ENCODE results near the gene BRAT1.
A peak's percentile ranks its signal among the peaks of the same experiment; 100 is the strongest.
"Not testable (repeated sequence)": the region's sequence is repeated elsewhere in the genome, so short reads cannot be mapped to it uniquely, and the experiment has no call there.

BRAT1 gene

GRCh38 chr7:2537981-2538851 lies 17.1 kb downstream of the BRAT1 start:
- Mint-ChIP-seq H3K9me3 (no peaks in the 10 kb centered on the region), H3K4me1 (peaks cover 4% of the 10 kb centered on the region), H3K4me3 (peak overlapping the region in 1 of 2 donors; percentile 24), H3K27ac (peak overlapping the region in 1 of 2 donors; percentile 83), H3K27me3 (no peaks in the 10 kb centered on the region)
- no peak for DNase-seq
- ATAC-seq, result peak; percentile 11

- H3K27ac Mint-ChIP-seq, H3K4me1 Mint-ChIP-seq, DNase-seq, H3K9me3 Mint-ChIP-seq, ATAC-seq, H3K27me3 Mint-ChIP-seq, H3K4me3 Mint-ChIP-seq: not testable (repeated sequence)
Measured at GRCh38 chr7:2535872-2536627, 19.3 kb downstream of the BRAT1 start.

GRCh38 chr7:2534214-2534613 lies 21.1 kb downstream of the BRAT1 start:
- not testable (repeated sequence) for H3K27me3 Mint-ChIP-seq, H3K4me3 Mint-ChIP-seq, DNase-seq, H3K27ac Mint-ChIP-seq, H3K9me3 Mint-ChIP-seq, ATAC-seq
- peaks cover 28% of the 10 kb centered on the region for H3K4me1 Mint-ChIP-seq

- not testable (repeated sequence) for H3K27ac Mint-ChIP-seq, H3K9me3 Mint-ChIP-seq, DNase-seq, H3K27me3 Mint-ChIP-seq, ATAC-seq, H3K4me3 Mint-ChIP-seq
- H3K4me1 Mint-ChIP-seq, result peaks cover 34% of the 10 kb centered on the region
Measured at GRCh38 chr7:2533566-2533965, 21.8 kb downstream of the BRAT1 start.

GRCh38 chr7:2532816-2533215 lies 22.5 kb downstream of the BRAT1 start:
- not testable (repeated sequence) for H3K27me3 Mint-ChIP-seq, H3K4me3 Mint-ChIP-seq, DNase-seq, H3K27ac Mint-ChIP-seq, ATAC-seq, H3K9me3 Mint-ChIP-seq
- peaks cover 41% of the 10 kb centered on the region for H3K4me1 Mint-ChIP-seq

GRCh38 chr7:2532199-2532772 lies 23.0 kb downstream of the BRAT1 start:
- H3K4me3 Mint-ChIP-seq, H3K27me3 Mint-ChIP-seq, ATAC-seq, H3K27ac Mint-ChIP-seq, H3K9me3 Mint-ChIP-seq: not testable (repeated sequence)
- peak in 1 of 2 donors; percentile 17 for DNase-seq
- peaks cover 47% of the 10 kb centered on the region for H3K4me1 Mint-ChIP-seq

GRCh38 chr7:2531796-2532110 lies 23.6 kb downstream of the BRAT1 start:
- not testable (repeated sequence) for DNase-seq, H3K4me3 Mint-ChIP-seq, ATAC-seq, H3K27me3 Mint-ChIP-seq, H3K27ac Mint-ChIP-seq, H3K9me3 Mint-ChIP-seq
- peaks cover 52% of the 10 kb centered on the region for H3K4me1 Mint-ChIP-seq

- Mint-ChIP-seq H3K4me3 (peak overlapping the region; percentile 79 to 84), H3K27ac (peak overlapping the region; percentile 94 to 97), H3K4me1 (peaks cover 58% of the 10 kb centered on the region)
- ATAC-seq (peak; percentile 0), DNase-seq (peak in 1 of 2 donors; percentile 15)
- not testable (repeated sequence) for H3K27me3 Mint-ChIP-seq, H3K9me3 Mint-ChIP-seq
Measured at GRCh38 chr7:2530994-2531795, 24.1 kb downstream of the BRAT1 start.

GRCh38 chr7:2530071-2530987 lies 25.0 kb downstream of the BRAT1 start:
- Mint-ChIP-seq H3K9me3 (no peaks in the 10 kb centered on the region), H3K4me3 (peak overlapping the region; percentile 79 to 84), H3K27ac (peak overlapping the region; percentile 94 to 97), H3K27me3 (no peaks in the 10 kb centered on the region), H3K4me1 (peaks cover 66% of the 10 kb centered on the region)
- ATAC-seq, result peak; percentile 78
- peak; percentile 70 to 92 for DNase-seq

- Mint-ChIP-seq H3K27me3 (no peaks in the 10 kb centered on the region), H3K4me3 (peak overlapping the region; percentile 79 to 84), H3K4me1 (peaks cover 75% of the 10 kb centered on the region), H3K9me3 (no peaks in the 10 kb centered on the region), H3K27ac (peak overlapping the region; percentile 94 to 97)
- DNase-seq (peak; percentile 66 to 82), ATAC-seq (peak; percentile 68)
Measured at GRCh38 chr7:2529161-2530070, 25.9 kb downstream of the BRAT1 start.

GRCh38 chr7:2528481-2529095 lies 26.7 kb downstream of the BRAT1 start:
- no peaks in the 10 kb centered on the region for H3K9me3 Mint-ChIP-seq
- DNase-seq, result peak in 1 of 2 donors; percentile 26
- no peak for ATAC-seq
- peaks cover 84% of the 10 kb centered on the region for H3K4me1 Mint-ChIP-seq
- no peaks in the 10 kb centered on the region for H3K27me3 Mint-ChIP-seq
- peak overlapping the region in 1 of 2 donors; percentile 97 for H3K27ac Mint-ChIP-seq
- H3K4me3 Mint-ChIP-seq, result peak overlapping the region; percentile 79 to 84

GRCh38 chr7:2527505-2528467 lies 27.5 kb downstream of the BRAT1 start:
- peak in 1 of 2 donors; percentile 33 for DNase-seq

More at GRCh38 chr7:2527505-2528467, 27.5 kb downstream of the BRAT1 start:
- peak overlapping the region; percentile 79 to 84 for H3K4me3 Mint-ChIP-seq
- no peak overlapping the region for H3K27ac Mint-ChIP-seq
- H3K27me3 Mint-ChIP-seq, result no peaks in the 10 kb centered on the region
- no peak for ATAC-seq
- H3K9me3 Mint-ChIP-seq, result no peaks in the 10 kb centered on the region
- H3K4me1 Mint-ChIP-seq, result peaks cover 92% of the 10 kb centered on the region

Measured in stimulated activated naive CD8-positive, alpha-beta T cell treated with anti-CD3 and anti-CD28 coated beads, Interleukin-15, amount 100 ng/mL, for 72 hours (primary cell).